Measurements from ENCODE around the gene ARID1A.

- TF ChIP-seq TAF1 (IDR thresholded peaks at IDR 0.05; ENCODE audit: borderline replicate concordance, insufficient read depth, low read length) (no peak), POLR2AphosphoS5 (IDR thresholded peaks at IDR 0.05; ENCODE audit: low read depth, low read length) (no peak), REST (IDR thresholded peaks at IDR 0.05; ENCODE audit: insufficient read depth in 1 of 2, low read depth in 2 of 2, low read length in 2 of 2) (no peak), SIN3A (IDR thresholded peaks at IDR 0.05; ENCODE audit: borderline replicate concordance, insufficient read depth, low read length) (no peak)
Observed at GRCh38 chr1:26703478-26703877, 7.7 kb downstream of the ARID1A start.

Measured in PFSK-1 (cell line).